CD14-positive monocyte (primary cell): ENCODE results near the gene GPR4. TPM values are rescaled to one million over a fixed set of nuclear protein-coding genes. Genes with fewer than 3 reads are reported as not detected.

Experiments used
- DNase-seq, 3 donors: peaks; one replicate each; pipeline ENCODE4 v3.0.0-alpha.2; 2011 to 2022
- H2AFZ ChIP-seq: 2 replicates; pipeline ENCODE4 v1.6.0; 2012; ENCODE audit warnings: mild to moderate bottlenecking, low read depth, low read length, inconsistent platforms; ENCODE audit not compliant: insufficient read depth, poor library complexity, severe bottlenecking
- H3K27ac ChIP-seq, 2 donors: 1 replicate in 1 of 2; 2 replicates in 1 of 2; pipeline ENCODE4 v1.5.1; 2012 to 2013; ENCODE audit warnings: low read length in 2 of 2, control low read depth in 1 of 2, inconsistent platforms in 1 of 2, low read depth in 1 of 2, mild to moderate bottlenecking in 1 of 2
- H3K27me3 ChIP-seq, 2 donors: one replicate each; pipeline versions ENCODE4 v1.6.0 to v1.6.1; 2011 to 2013; ENCODE audit warnings: low read length in 2 of 2; ENCODE audit not compliant: control insufficient read depth in 2 of 2, insufficient read depth in 2 of 2
- H3K36me3 ChIP-seq, 2 donors: replicated peaks in 1 of 2; 1 replicate in 1 of 2; 2 replicates in 1 of 2; pipeline versions ENCODE4 v1.5.1 to v1.6.1; 2012 to 2013; ENCODE audit warnings: low read length in 2 of 2, control low read depth in 1 of 2, inconsistent platforms in 1 of 2, mild to moderate bottlenecking in 1 of 2; ENCODE audit not compliant: insufficient read depth in 2 of 2, control insufficient read depth in 1 of 2
- H3K4me1 ChIP-seq, 2 donors: 1 replicate in 1 of 2; 2 replicates in 1 of 2; pipeline versions ENCODE4 v1.5.1 to v1.6.1; 2012 to 2013; ENCODE audit warnings: low read length in 2 of 2, control low read depth in 1 of 2, inconsistent platforms in 1 of 2, mild to moderate bottlenecking in 1 of 2, moderate library complexity in 1 of 2; ENCODE audit not compliant: insufficient read depth in 2 of 2, control insufficient read depth in 1 of 2
- H3K4me2 ChIP-seq: replicated peaks from 2 replicates; pipeline ENCODE3; 2012; ENCODE audit warnings: low read length, moderate library complexity, mild to moderate bottlenecking; ENCODE audit not compliant: poor library complexity, severe bottlenecking; ENCODE audit errors: extremely low read depth
- H3K4me3 ChIP-seq, 3 experiments: fragments of 200-600 bp in 1 of 3; sonication (generic) in 1 of 3; replicated peaks in 1 of 3; 1 replicate in 2 of 3; 2 replicates in 1 of 3; pipeline ENCODE4 v1.5.1; 2011 to 2013; ENCODE audit warnings: low read length in 3 of 3, mild to moderate bottlenecking in 3 of 3, control low read depth in 2 of 3, low read depth in 2 of 3, inconsistent platforms in 1 of 3, moderate library complexity in 1 of 3
- H3K79me2 ChIP-seq: 2 replicates; pipeline ENCODE4 v1.6.0; 2012; ENCODE audit warnings: mild to moderate bottlenecking, control low read depth, inconsistent platforms, low read length, moderate library complexity; ENCODE audit not compliant: insufficient read depth
- H3K9ac ChIP-seq: 2 replicates; pipeline ENCODE4 v1.6.0; 2017; ENCODE audit warnings: low read length, mild to moderate bottlenecking; ENCODE audit not compliant: insufficient read depth, poor library complexity, severe bottlenecking
- H3K9me3 ChIP-seq, 2 donors: replicated peaks in 1 of 2; 1 replicate in 1 of 2; 2 replicates in 1 of 2; pipeline versions ENCODE4 v1.5.1 to v1.6.1; 2012 to 2013; ENCODE audit warnings: low read length in 2 of 2, control low read depth in 1 of 2; ENCODE audit not compliant: control insufficient read depth in 1 of 2, insufficient read depth in 1 of 2
- H4K20me1 ChIP-seq: 2 replicates; pipeline ENCODE4 v1.6.0; 2012; ENCODE audit warnings: mild to moderate bottlenecking, low read length, control low read depth, moderate library complexity; ENCODE audit not compliant: insufficient read depth
- H3K27ac Mint-ChIP-seq, 7 donors: one replicate each; pipeline ENCODE4 v1.8.0; 2020; ENCODE audit warnings: mild to moderate bottlenecking in 7 of 7, mixed read lengths in 7 of 7, moderate library complexity in 6 of 7, inconsistent platforms in 2 of 7
- H3K27me3 Mint-ChIP-seq, 3 donors: one replicate each; pipeline ENCODE4 v1.8.0; 2021 to 2022; ENCODE audit warnings: low read depth in 3 of 3, mild to moderate bottlenecking in 3 of 3, mixed read lengths in 3 of 3, moderate library complexity in 3 of 3, inconsistent platforms in 1 of 3
- H3K36me3 Mint-ChIP-seq, 2 donors: one replicate each; pipeline ENCODE4 v1.8.0; 2020; ENCODE audit warnings: mixed read lengths in 2 of 2, inconsistent platforms in 1 of 2, mild to moderate bottlenecking in 1 of 2
- H3K4me1 Mint-ChIP-seq: one replicate; pipeline ENCODE4 v1.8.0; 2020; ENCODE audit warnings: mild to moderate bottlenecking, mixed read lengths
- H3K4me3 Mint-ChIP-seq, 2 donors: one replicate each; pipeline ENCODE4 v1.8.0; 2020; ENCODE audit warnings: mild to moderate bottlenecking in 2 of 2, mixed read lengths in 2 of 2, moderate library complexity in 1 of 2
- H3K9me3 Mint-ChIP-seq, 7 donors: one replicate each; pipeline ENCODE4 v1.8.0; 2020 to 2022; ENCODE audit warnings: mixed read lengths in 7 of 7, mild to moderate bottlenecking in 6 of 7, moderate library complexity in 6 of 7, inconsistent platforms in 2 of 7
- CTCF ChIP-seq: fragments of 200-600 bp; IDR thresholded peaks from one replicate; pipeline ENCODE4 v1.8.0; 2022; ENCODE audit warnings: antibody characterized with exemption, mild to moderate bottlenecking
- WGBS: methylation state at CpG from one replicate; pipeline ENCODE4 v1.1.5; 2013; ENCODE audit warnings: missing lambda C conversion rate; ENCODE audit not compliant: insufficient coverage; 5-methylcytosine and 5-hydroxymethylcytosine counted together
- intact Hi-C, 2 donors: fragments of 100-400 bp; cut with micrococcal nuclease; formaldehyde crosslinking; loops; one replicate each; pipeline versions ENCODE4 v1.15.0 to v1.15.1; 2023
- polyA plus RNA-seq, 3 donors: library from polyadenylated mRNA; depleted of rRNA in 1 of 3; unstranded in 2 of 3; stranded (reverse) in 1 of 3; fragments of 300-500 nt in 2 of 3; fragments of >200 nt in 1 of 3; fragmentation: Illumina TruSeq in 2 of 3; gene quantifications; 1 replicate in 2 of 3; 2 replicates in 1 of 3; pipeline ENCODE4 v1.2.3, GENCODE V29; 2012 to 2021

GPR4 gene
- polyA plus RNA-seq, 3 donors = not detected

GRCh38 chr19:45646345-45646698 is 44.3 kb upstream of the GPR4 start:
- H3K27ac Mint-ChIP-seq = no peak overlapping the region
- Histone ChIP-seq H3K79me2 (no peaks in the 10 kb centered on the region), H3K4me1 (peaks cover 35 to 36% of the 10 kb centered on the region in 2 donors), H3K4me2 (peak overlapping the region; percentile 70), H3K27ac (no peak overlapping the region), H3K9me3 (no peaks in the 10 kb centered on the region), H4K20me1 (peaks cover 4% of the 10 kb centered on the region), H2AFZ (peak overlapping the region; percentile 62), H3K9ac (no peak overlapping the region), H3K27me3 (peaks cover 16 to 33% of the 10 kb centered on the region in 2 donors), H3K36me3 (no peaks in the 10 kb centered on the region), H3K4me3 (peak overlapping the region in 1 of 3 experiments; percentile 65)
- TF ChIP-seq CTCF = no peak
- peaks cover 30% of the 10 kb centered on the region for H3K4me1 Mint-ChIP-seq
- H3K27me3 Mint-ChIP-seq = peaks cover 38 to 57% (median 45%) of the 10 kb centered on the region in 3 donors
- intact Hi-C loops = loop anchor here (10.0 kb wide), 2 partner anchors 62 to 122 kb away; partner anchors contain the start of gene OPA3 (in 1 of the 2)
- H3K4me3 Mint-ChIP-seq = peak overlapping the region in 1 of 2 donors; percentile 83
- peaks cover 0 to 2% of the 10 kb centered on the region in 2 donors for H3K36me3 Mint-ChIP-seq
- DNase-seq = no peak
- WGBS = no CpG with 5 or more reads among the region's 9 CpGs
- H3K9me3 Mint-ChIP-seq = peaks cover 0 to 12% (median 2%) of the 10 kb centered on the region in 7 donors

- intact Hi-C loops = loop anchor here (10.0 kb wide), 2 partner anchors 61 to 121 kb away; partner anchors contain the start of gene OPA3 (in 1 of the 2)
- H3K27me3 ChIP-seq = peaks cover 16 to 33% of the 10 kb centered on the region in 2 donors
- no peaks in the 10 kb centered on the region for H3K9me3 ChIP-seq
- Mint-ChIP-seq H3K27ac (no peak overlapping the region), H3K36me3 (peaks cover 2 to 4% of the 10 kb centered on the region in 2 donors), H3K4me1 (peaks cover 35% of the 10 kb centered on the region), H3K9me3 (peaks cover 0 to 12% (median 2%) of the 10 kb centered on the region in 7 donors), H3K4me3 (peak overlapping the region; percentile 27 to 83), H3K27me3 (peaks cover 38 to 56% (median 45%) of the 10 kb centered on the region in 3 donors)
- H4K20me1 ChIP-seq = peaks cover 4% of the 10 kb centered on the region
- H3K79me2 ChIP-seq = no peaks in the 10 kb centered on the region
- peaks cover 40 to 42% of the 10 kb centered on the region in 2 donors for H3K4me1 ChIP-seq
- H2AFZ ChIP-seq = peak overlapping the region; percentile 62
- 0% methylated on average over 4 of the region's 27 CpGs for WGBS
- peak overlapping the region; percentile 70 for H3K4me2 ChIP-seq
- H3K9ac ChIP-seq = no peak overlapping the region
- no peak overlapping the region for H3K27ac ChIP-seq
- TF ChIP-seq CTCF = no peak
- DNase-seq = peak; percentile 38 to 53 (median 50)
- H3K36me3 ChIP-seq = no peaks in the 10 kb centered on the region
- peak overlapping the region in 1 of 3 experiments; percentile 65 for H3K4me3 ChIP-seq
Measured at GRCh38 chr19:45645631-45646344, 43.8 kb upstream of the GPR4 start.
